Measurements from ENCODE around the gene TTLL3.
"Not testable (repeated sequence)": the region's sequence is repeated elsewhere in the genome, so short reads cannot be mapped to it uniquely, and the experiment has no call there.

TTLL3 gene

GRCh38 chr3:9867106-9867505, 57.0 kb downstream of the TTLL3 start:
- H3K27me3 ChIP-seq (ENCODE audit: low read length) = no peaks in the 10 kb centered on the region
- H2AFZ ChIP-seq (ENCODE audit: low read depth, low read length, severe bottlenecking) = no peak overlapping the region
- no peaks in the 10 kb centered on the region for H3K9me3 ChIP-seq (ENCODE audit: insufficient read depth, low read length)
- no peak overlapping the region for H3K9ac ChIP-seq (ENCODE audit: low read length)
- no peaks in the 10 kb centered on the region for H4K20me1 ChIP-seq (ENCODE audit: low read depth, low read length)
- no peak overlapping the region for H3K27ac ChIP-seq (ENCODE audit: low read depth, low read length)
- H3K4me3 ChIP-seq (ENCODE audit: insufficient read depth, low read length, poor library complexity, severe bottlenecking) = no peak overlapping the region
- no peaks in the 10 kb centered on the region for H3K36me3 ChIP-seq (ENCODE audit: low read length)
- H3F3A ChIP-seq (ENCODE audit: insufficient read depth) = no peaks in the 10 kb centered on the region
- no peaks in the 10 kb centered on the region for H3K9me2 ChIP-seq (replicated peaks; ENCODE audit: insufficient read depth, low read length)
- no peak overlapping the region for H3K4me2 ChIP-seq (ENCODE audit: low read depth, low read length, poor library complexity, severe bottlenecking)
- H3K79me2 ChIP-seq (ENCODE audit: insufficient read depth, low read length) = no peaks in the 10 kb centered on the region
- TF ChIP-seq, protein P1, sequence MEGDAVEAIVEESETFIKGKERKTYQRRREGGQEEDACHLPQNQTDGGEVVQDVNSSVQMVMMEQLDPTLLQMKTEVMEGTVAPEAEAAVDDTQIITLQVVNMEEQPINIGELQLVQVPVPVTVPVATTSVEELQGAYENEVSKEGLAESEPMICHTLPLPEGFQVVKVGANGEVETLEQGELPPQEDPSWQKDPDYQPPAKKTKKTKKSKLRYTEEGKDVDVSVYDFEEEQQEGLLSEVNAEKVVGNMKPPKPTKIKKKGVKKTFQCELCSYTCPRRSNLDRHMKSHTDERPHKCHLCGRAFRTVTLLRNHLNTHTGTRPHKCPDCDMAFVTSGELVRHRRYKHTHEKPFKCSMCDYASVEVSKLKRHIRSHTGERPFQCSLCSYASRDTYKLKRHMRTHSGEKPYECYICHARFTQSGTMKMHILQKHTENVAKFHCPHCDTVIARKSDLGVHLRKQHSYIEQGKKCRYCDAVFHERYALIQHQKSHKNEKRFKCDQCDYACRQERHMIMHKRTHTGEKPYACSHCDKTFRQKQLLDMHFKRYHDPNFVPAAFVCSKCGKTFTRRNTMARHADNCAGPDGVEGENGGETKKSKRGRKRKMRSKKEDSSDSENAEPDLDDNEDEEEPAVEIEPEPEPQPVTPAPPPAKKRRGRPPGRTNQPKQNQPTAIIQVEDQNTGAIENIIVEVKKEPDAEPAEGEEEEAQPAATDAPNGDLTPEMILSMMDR (IDR thresholded peaks at IDR 0.05; ENCODE audit: insufficient read depth, low read length, poor library complexity, severe bottlenecking) = no peak
- TF ChIP-seq EZH2phosphoT487 (conservative IDR thresholded peaks at IDR 0.05; ENCODE audit: low read length) = no peak

- no peaks in the 10 kb centered on the region for H3K9me3 ChIP-seq (ENCODE audit: insufficient read depth, low read length)
- TF ChIP-seq, protein P1 (IDR thresholded peaks at IDR 0.05; ENCODE audit: insufficient read depth, low read length, poor library complexity, severe bottlenecking) = no peak
- no peak for TF ChIP-seq EZH2phosphoT487 (conservative IDR thresholded peaks at IDR 0.05; ENCODE audit: low read length)
- H3K4me2 ChIP-seq (ENCODE audit: low read depth, low read length, poor library complexity, severe bottlenecking) = no peak overlapping the region
- no peaks in the 10 kb centered on the region for H3F3A ChIP-seq (ENCODE audit: insufficient read depth)
- no peaks in the 10 kb centered on the region for H3K79me2 ChIP-seq (ENCODE audit: insufficient read depth, low read length)
- H4K20me1 ChIP-seq (ENCODE audit: low read depth, low read length) = no peaks in the 10 kb centered on the region
- H3K9me2 ChIP-seq (replicated peaks; ENCODE audit: insufficient read depth, low read length) = no peaks in the 10 kb centered on the region
- H2AFZ ChIP-seq (ENCODE audit: low read depth, low read length, severe bottlenecking) = no peak overlapping the region
- no peak overlapping the region for H3K9ac ChIP-seq (ENCODE audit: low read length)
- no peaks in the 10 kb centered on the region for H3K36me3 ChIP-seq (ENCODE audit: low read length)
- H3K27me3 ChIP-seq (ENCODE audit: low read length) = no peaks in the 10 kb centered on the region
- no peak overlapping the region for H3K27ac ChIP-seq (ENCODE audit: low read depth, low read length)
- H3K4me3 ChIP-seq (ENCODE audit: insufficient read depth, low read length, poor library complexity, severe bottlenecking) = no peak overlapping the region
Measured at GRCh38 chr3:9869955-9870354, 59.9 kb downstream of the TTLL3 start.

DNA sequence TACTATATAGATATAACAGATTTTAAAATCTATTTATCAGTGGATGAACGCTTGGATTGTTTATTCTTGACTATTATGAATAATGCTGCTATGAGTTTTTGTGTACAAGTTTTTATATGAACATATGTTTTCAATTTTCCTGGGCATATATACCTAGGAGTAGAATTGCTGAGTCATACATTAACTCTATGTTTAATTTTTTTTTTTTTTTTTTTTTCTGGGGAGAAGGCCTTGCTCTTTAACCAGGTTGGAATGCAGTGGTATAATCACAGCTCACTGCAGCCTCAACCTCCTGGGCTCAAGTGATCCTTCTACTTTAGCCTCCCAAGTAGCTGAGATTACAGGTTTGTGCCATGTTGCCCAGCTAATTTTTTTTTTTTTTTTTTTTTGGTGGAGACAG, 60.9 kb downstream of the TTLL3 start:
- H3K4me2 ChIP-seq (ENCODE audit: low read depth, low read length, poor library complexity, severe bottlenecking) = no peak overlapping the region
- H3K79me2 ChIP-seq (ENCODE audit: insufficient read depth, low read length) = no peaks in the 10 kb centered on the region
- no peaks in the 10 kb centered on the region for H3K9me2 ChIP-seq (replicated peaks; ENCODE audit: insufficient read depth, low read length)
- no peak overlapping the region for H2AFZ ChIP-seq (ENCODE audit: low read depth, low read length, severe bottlenecking)
- no peaks in the 10 kb centered on the region for H3K9me3 ChIP-seq (ENCODE audit: insufficient read depth, low read length)
- H3K27me3 ChIP-seq (ENCODE audit: low read length) = no peaks in the 10 kb centered on the region
- H4K20me1 ChIP-seq (ENCODE audit: low read depth, low read length) = no peaks in the 10 kb centered on the region
- H3F3A ChIP-seq (ENCODE audit: insufficient read depth) = no peaks in the 10 kb centered on the region
- TF ChIP-seq, protein P1 (IDR thresholded peaks at IDR 0.05; ENCODE audit: insufficient read depth, low read length, poor library complexity, severe bottlenecking) = no peak
- no peak for TF ChIP-seq EZH2phosphoT487 (conservative IDR thresholded peaks at IDR 0.05; ENCODE audit: low read length)
- no peaks in the 10 kb centered on the region for H3K36me3 ChIP-seq (ENCODE audit: low read length)
- H3K4me3 ChIP-seq (ENCODE audit: insufficient read depth, low read length, poor library complexity, severe bottlenecking) = no peak overlapping the region
- no peak overlapping the region for H3K27ac ChIP-seq (ENCODE audit: low read depth, low read length)
- H3K9ac ChIP-seq (ENCODE audit: low read length) = no peak overlapping the region

GRCh38 chr3:9872067-9872466, 62.0 kb downstream of the TTLL3 start:
- H3K79me2 ChIP-seq (ENCODE audit: insufficient read depth, low read length); H2AFZ ChIP-seq (ENCODE audit: low read depth, low read length, severe bottlenecking); H3K9me3 ChIP-seq (ENCODE audit: insufficient read depth, low read length); H3K9me2 ChIP-seq (replicated peaks; ENCODE audit: insufficient read depth, low read length); H3K36me3 ChIP-seq (ENCODE audit: low read length); H3K27me3 ChIP-seq (ENCODE audit: low read length); H3K9ac ChIP-seq (ENCODE audit: low read length); H3K4me3 ChIP-seq (ENCODE audit: insufficient read depth, low read length, poor library complexity, severe bottlenecking); H3F3A ChIP-seq (ENCODE audit: insufficient read depth); H3K27ac ChIP-seq (ENCODE audit: low read depth, low read length); H4K20me1 ChIP-seq (ENCODE audit: low read depth, low read length); H3K4me2 ChIP-seq (ENCODE audit: low read depth, low read length, poor library complexity, severe bottlenecking): not testable (repeated sequence)

Data from SU-DHL-6 (cell line).